Measurements from ENCODE around the gene RAPGEF1.

DNA sequence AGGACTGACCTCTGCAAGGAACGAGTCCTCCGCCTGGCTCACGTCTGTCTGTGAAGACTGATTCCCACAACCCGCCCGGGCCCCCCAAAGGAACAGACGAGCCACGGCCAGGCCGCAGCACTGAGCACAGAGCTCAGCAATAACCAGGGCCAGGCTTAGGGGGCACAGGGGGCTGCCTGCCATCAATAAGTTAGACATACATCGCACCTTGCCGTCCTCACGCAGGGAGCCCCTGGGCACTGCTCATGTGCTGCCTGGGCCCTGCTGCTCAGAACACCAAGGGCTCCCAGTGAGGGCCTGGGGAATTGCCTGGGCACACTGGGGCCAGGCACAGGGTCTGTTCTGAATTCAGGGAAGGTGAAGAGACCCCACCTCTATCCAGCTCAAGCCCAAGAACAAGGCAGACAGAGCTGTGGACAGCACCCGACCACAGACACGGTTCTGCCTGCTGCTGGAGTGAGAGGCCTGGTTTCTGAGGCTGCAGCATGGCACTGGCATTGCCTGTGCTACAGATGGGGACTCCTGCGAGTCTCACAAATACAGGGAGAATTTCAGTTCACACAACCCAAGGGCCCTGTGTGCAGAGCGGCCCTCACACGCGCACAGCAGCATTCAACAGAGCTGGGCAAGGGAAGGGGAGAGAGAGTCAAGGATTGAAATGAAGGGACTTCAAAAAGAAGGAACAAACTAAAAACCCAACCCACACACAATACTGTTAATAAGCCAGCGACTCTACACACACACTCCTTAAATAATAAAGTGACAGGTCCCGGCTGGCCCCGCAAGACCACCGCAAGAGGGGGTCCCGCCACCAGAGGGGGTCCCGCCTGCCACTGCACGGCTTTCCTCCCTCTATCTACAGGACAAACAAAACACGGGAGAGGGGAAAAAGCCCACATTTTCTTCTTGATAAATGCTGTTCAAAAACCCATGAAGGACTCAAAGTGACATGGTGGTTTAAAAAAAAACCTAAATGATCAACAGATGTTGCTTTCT, 162.6 kb downstream of the RAPGEF1 start:
- no peak for TF ChIP-seq EZH2 (optimal IDR thresholded peaks at IDR 0.05; ENCODE audit: low read depth, low read length)
- TF ChIP-seq, protein P1, sequence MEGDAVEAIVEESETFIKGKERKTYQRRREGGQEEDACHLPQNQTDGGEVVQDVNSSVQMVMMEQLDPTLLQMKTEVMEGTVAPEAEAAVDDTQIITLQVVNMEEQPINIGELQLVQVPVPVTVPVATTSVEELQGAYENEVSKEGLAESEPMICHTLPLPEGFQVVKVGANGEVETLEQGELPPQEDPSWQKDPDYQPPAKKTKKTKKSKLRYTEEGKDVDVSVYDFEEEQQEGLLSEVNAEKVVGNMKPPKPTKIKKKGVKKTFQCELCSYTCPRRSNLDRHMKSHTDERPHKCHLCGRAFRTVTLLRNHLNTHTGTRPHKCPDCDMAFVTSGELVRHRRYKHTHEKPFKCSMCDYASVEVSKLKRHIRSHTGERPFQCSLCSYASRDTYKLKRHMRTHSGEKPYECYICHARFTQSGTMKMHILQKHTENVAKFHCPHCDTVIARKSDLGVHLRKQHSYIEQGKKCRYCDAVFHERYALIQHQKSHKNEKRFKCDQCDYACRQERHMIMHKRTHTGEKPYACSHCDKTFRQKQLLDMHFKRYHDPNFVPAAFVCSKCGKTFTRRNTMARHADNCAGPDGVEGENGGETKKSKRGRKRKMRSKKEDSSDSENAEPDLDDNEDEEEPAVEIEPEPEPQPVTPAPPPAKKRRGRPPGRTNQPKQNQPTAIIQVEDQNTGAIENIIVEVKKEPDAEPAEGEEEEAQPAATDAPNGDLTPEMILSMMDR (IDR thresholded peaks at IDR 0.05; ENCODE audit: low read length): no peak
